HEK293T (cell line): ENCODE measurements around the gene C1orf232.

ENCODE experiments used
- CTCF ChIA-PET: fragments of 350-600 bp; formaldehyde crosslinking; extraction: SDS; loops from one replicate; lab custom pipeline; 2021; ENCODE audit warnings: antibody characterized with exemption, inconsistent platforms; lab: Yijun Ruan, JAX
- POLR2A ChIA-PET: fragments of 350-600 bp; formaldehyde crosslinking; extraction: SDS; loops from one replicate; lab custom pipeline; 2020; ENCODE audit warnings: antibody characterized with exemption, inconsistent platforms; lab: Yijun Ruan, JAX
- DNase-seq: peaks from one replicate; pipeline ENCODE4 v3.0.0; 2012; ENCODE audit warnings: mixed read lengths; ENCODE audit errors: extremely low spot score
- ARNT ChIP-seq: fragments of 450-650 bp; IDR thresholded peaks from 2 replicates; pipeline ENCODE4 v1.6.1; 2017; ENCODE audit warnings: mild to moderate bottlenecking
- BHLHE40 ChIP-seq: fragments of 450-650 bp; IDR thresholded peaks from 2 replicates; pipeline ENCODE4 v1.6.1; 2016; ENCODE audit warnings: mild to moderate bottlenecking, moderate library complexity, borderline replicate concordance
- CTBP1 ChIP-seq: fragments of 450-650 bp; IDR thresholded peaks from 2 replicates; pipeline ENCODE4 v1.6.1; 2016; ENCODE audit warnings: borderline replicate concordance
- ELF4 ChIP-seq: fragments of 450-650 bp; IDR thresholded peaks from 2 replicates; pipeline ENCODE4 v1.6.1; 2017; ENCODE audit warnings: antibody characterized with exemption
- FOXA1 ChIP-seq: fragments of 450-650 bp; IDR thresholded peaks from 2 replicates; pipeline ENCODE4 v1.6.1; 2016; ENCODE audit warnings: mild to moderate bottlenecking
- FOXK2 ChIP-seq: fragments of 450-650 bp; IDR thresholded peaks from 2 replicates; pipeline ENCODE4 v1.6.1; 2016; ENCODE audit warnings: mild to moderate bottlenecking
- FOXM1 ChIP-seq: fragments of 450-650 bp; IDR thresholded peaks from 2 replicates; pipeline ENCODE4 v1.6.1; 2017; ENCODE audit warnings: mild to moderate bottlenecking, borderline replicate concordance
- HDGF ChIP-seq: fragments of 450-650 bp; IDR thresholded peaks from 2 replicates; pipeline ENCODE4 v1.6.1; 2017; ENCODE audit warnings: antibody characterized with exemption, borderline replicate concordance
- L3MBTL2 ChIP-seq: fragments of 450-650 bp; conservative IDR thresholded peaks from 2 replicates; pipeline ENCODE4 v1.6.1; 2016; ENCODE audit warnings: mild to moderate bottlenecking
- LEF1 ChIP-seq: fragments of 450-650 bp; IDR thresholded peaks from 2 replicates; pipeline ENCODE4 v1.6.1; 2017; ENCODE audit warnings: mild to moderate bottlenecking, borderline replicate concordance
- NFRKB ChIP-seq: fragments of 450-650 bp; IDR thresholded peaks from 2 replicates; pipeline ENCODE4 v1.6.1; 2016; ENCODE audit warnings: mild to moderate bottlenecking, moderate library complexity
- PKNOX1 ChIP-seq: fragments of 450-650 bp; IDR thresholded peaks from 2 replicates; pipeline ENCODE4 v1.6.1; 2016
- SP1 ChIP-seq: fragments of 450-650 bp; IDR thresholded peaks from 2 replicates; pipeline ENCODE4 v1.6.1; 2017
- SUZ12 ChIP-seq: fragments of 450-650 bp; IDR thresholded peaks from 2 replicates; pipeline ENCODE4 v1.6.1; 2016; ENCODE audit warnings: mild to moderate bottlenecking
- TARDBP ChIP-seq: fragments of 450-650 bp; IDR thresholded peaks from 2 replicates; pipeline ENCODE4 v1.6.1; 2016
- ZNF384 ChIP-seq: fragments of 450-650 bp; IDR thresholded peaks from 2 replicates; pipeline ENCODE4 v1.6.1; 2016

Gene C1orf232

GRCh38 chr1:26171084-26172072 lies 2.6 kb upstream of the C1orf232 start, which contains the start of gene ZNF593OS:
Gene ZNF593OS, minus strand, starts transcription at chr1:26171832. Its CDS starts 171 bp downstream, at chr1:26171661.
- TF ChIP-seq CTBP1 (no peak), LEF1 (no peak), L3MBTL2 (no peak), SP1 (no peak), TARDBP (no peak), NFRKB (no peak), FOXA1 (no peak), BHLHE40 (no peak), ELF4 (no peak), PKNOX1 (no peak), ZNF384 (no peak), FOXK2 (no peak)
- DNase-seq: no peak
- CTCF ChIA-PET: no interaction called here
- POLR2A ChIA-PET: interaction anchor here (1.1 to 2.0 kb wide), 3 partner anchors 16 to 60 kb away, joined by 3 to 6 read pairs (median 4); no protein-coding TSS in a partner anchor

GRCh38 chr1:26170472-26170821 lies 1.7 kb upstream of the C1orf232 start:
- ChIA-PET POLR2A (interaction anchor here (1.4 to 2.0 kb wide), 6 partner anchors 9 to 126 kb away, joined by 4 to 19 read pairs (median 7); partner anchors contain the start of genes CATSPER4 and CEP85), CTCF (interaction anchor here (1.2 to 2.2 kb wide), 4 partner anchors 39 to 134 kb away, joined by 3 to 8 read pairs (median 6); partner anchors contain the start of gene CEP85)
- DNase-seq: no peak
- no peak for TF ChIP-seq LEF1
- TF ChIP-seq CTBP1: no peak
- TF ChIP-seq SUZ12: no peak

GRCh38 chr1:26169669-26170471 lies 1.1 kb upstream of the C1orf232 start, which contains the start of gene ZNF593:
Gene ZNF593, plus strand, starts transcription at chr1:26169908. Its CDS starts 76 bp downstream, at chr1:26169984.
- CTCF ChIA-PET: interaction anchor here (0.5 to 2.2 kb wide), 15 partner anchors 8 to 230 kb away, joined by 3 to 8 read pairs (median 3); partner anchors contain the start of gene CEP85
- peak; percentile 99 for DNase-seq
- TF ChIP-seq TARDBP: peak; percentile 77
- TF ChIP-seq ARNT: peak; percentile 11; the same call in 1 of the 2 replicates
- no peak for TF ChIP-seq FOXA1
- TF ChIP-seq LEF1: no peak; the same call in 1 of the 2 replicates
- TF ChIP-seq SUZ12: no peak
- no peak for TF ChIP-seq ZNF384
- TF ChIP-seq CTBP1: no peak
- TF ChIP-seq SP1: no peak
- no peak for TF ChIP-seq BHLHE40
- TF ChIP-seq PKNOX1: 0 out of 2 replicates have a peak, but pooled peaks have one; percentile 19
- no peak for TF ChIP-seq HDGF
- TF ChIP-seq FOXM1: no peak
- no peak for TF ChIP-seq FOXK2
- peak; percentile 87 for TF ChIP-seq ELF4
- TF ChIP-seq L3MBTL2: peak; percentile 53; the same call in 1 of the 2 replicates
- TF ChIP-seq NFRKB: no peak
- POLR2A ChIA-PET: interaction anchor here (0.9 to 2.0 kb wide), 10 partner anchors 10 to 126 kb away, joined by 3 to 19 read pairs (median 5); partner anchors contain the start of genes CATSPER4, CEP85 and FAM110D

GRCh38 chr1:26169198-26169554 lies 413 bp upstream of the C1orf232 start:
- TF ChIP-seq FOXK2 (no peak), LEF1 (no peak), L3MBTL2 (no peak), HDGF (no peak), BHLHE40 (no peak), SP1 (no peak), ELF4 (no peak), NFRKB (no peak), SUZ12 (no peak)
- CTCF ChIA-PET: interaction anchor here (0.6 to 2.2 kb wide), 13 partner anchors 9 to 230 kb away, joined by 3 to 8 read pairs (median 3); partner anchors contain the start of gene CEP85
- POLR2A ChIA-PET: interaction anchor here (0.9 to 2.0 kb wide), 10 partner anchors 10 to 125 kb away, joined by 3 to 19 read pairs (median 5); partner anchors contain the start of genes CATSPER4, CEP85 and FAM110D
- DNase-seq: no peak

GRCh38 chr1:26166719-26167281 lies 2.0 kb downstream of the C1orf232 start:
- DNase-seq: no peak
- POLR2A ChIA-PET: no interaction called here
- TF ChIP-seq TARDBP: no peak
- no peak for TF ChIP-seq FOXA1
- TF ChIP-seq CTBP1: no peak
- no peak for TF ChIP-seq NFRKB
- no peak for TF ChIP-seq HDGF
- no peak for TF ChIP-seq SUZ12
- no peak for TF ChIP-seq BHLHE40
- no peak for TF ChIP-seq LEF1
- TF ChIP-seq PKNOX1: no peak
- CTCF ChIA-PET: no interaction called here
